Stimulated activated CD8-positive, alpha-beta memory T cell treated with anti-CD3 and anti-CD28 coated beads, Interleukin-12 subunit alpha, Interleukin-12 subunit beta, amount 100 ng/mL, for 24 hours (primary cell): Measurements from ENCODE around the gene RBBP4.

Experiments
- DNase-seq: peaks from one replicate; pipeline ENCODE4 v3.0.0-alpha.2; 2020; ENCODE audit errors: extremely low read depth

The RBBP4 gene

GRCh38 chr1:32719681-32720275 is 68.8 kb downstream of the RBBP4 start:
- DNase-seq, result no peak

DNA sequence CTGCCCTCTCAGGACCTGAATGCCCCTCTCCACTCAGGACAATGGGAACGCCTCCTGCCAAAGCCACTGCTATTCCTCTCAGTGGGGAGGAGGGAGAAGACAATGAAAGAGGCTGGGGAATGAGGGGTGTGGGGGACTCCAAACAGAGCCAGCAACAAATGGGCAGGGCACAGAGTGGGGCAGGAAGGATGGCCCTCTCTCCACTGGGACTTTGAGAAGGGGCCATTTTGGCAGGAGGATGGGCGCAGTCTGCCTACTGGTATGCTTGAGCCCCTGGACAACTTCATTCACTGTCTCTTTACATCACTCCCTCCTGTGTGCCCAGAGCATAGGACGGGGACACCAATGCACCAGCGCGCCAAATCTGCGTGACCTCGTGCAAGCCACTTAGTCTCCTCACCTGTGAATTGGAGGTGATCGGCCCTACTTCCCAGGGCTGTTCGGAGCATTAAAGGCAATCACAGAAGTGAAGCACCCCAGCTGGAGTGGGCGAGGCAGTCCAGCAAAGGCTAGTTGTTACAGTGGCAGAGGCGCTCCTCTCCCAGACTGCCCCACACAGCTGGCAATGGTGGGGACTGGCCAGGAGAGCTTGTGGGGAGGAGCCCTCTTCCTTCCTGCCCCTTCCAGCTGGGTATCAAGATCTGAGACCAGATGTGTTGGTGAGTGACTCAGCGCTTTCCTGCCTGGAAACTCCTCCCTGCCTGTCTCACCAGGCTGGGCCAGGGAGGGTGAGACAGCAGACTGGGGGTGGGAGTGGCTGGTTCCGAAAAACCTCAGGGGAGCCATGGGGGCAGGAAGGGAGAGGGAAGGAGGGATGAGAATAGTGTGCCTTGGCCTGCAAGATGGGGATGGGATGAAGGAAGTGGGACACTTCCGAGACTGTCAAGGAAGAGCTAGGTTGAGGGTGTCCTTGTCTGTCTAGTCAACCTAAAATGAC is 73.9 kb downstream of the RBBP4 start:
- no peak for DNase-seq

- DNase-seq, result no peak
Measured at GRCh38 chr1:32725615-32725982, 74.6 kb downstream of the RBBP4 start.

- no peak for DNase-seq
Measured at GRCh38 chr1:32727876-32728275, 76.9 kb downstream of the RBBP4 start.

- no peak for DNase-seq
Measured at GRCh38 chr1:32728413-32729077, 77.5 kb downstream of the RBBP4 start.

DNA sequence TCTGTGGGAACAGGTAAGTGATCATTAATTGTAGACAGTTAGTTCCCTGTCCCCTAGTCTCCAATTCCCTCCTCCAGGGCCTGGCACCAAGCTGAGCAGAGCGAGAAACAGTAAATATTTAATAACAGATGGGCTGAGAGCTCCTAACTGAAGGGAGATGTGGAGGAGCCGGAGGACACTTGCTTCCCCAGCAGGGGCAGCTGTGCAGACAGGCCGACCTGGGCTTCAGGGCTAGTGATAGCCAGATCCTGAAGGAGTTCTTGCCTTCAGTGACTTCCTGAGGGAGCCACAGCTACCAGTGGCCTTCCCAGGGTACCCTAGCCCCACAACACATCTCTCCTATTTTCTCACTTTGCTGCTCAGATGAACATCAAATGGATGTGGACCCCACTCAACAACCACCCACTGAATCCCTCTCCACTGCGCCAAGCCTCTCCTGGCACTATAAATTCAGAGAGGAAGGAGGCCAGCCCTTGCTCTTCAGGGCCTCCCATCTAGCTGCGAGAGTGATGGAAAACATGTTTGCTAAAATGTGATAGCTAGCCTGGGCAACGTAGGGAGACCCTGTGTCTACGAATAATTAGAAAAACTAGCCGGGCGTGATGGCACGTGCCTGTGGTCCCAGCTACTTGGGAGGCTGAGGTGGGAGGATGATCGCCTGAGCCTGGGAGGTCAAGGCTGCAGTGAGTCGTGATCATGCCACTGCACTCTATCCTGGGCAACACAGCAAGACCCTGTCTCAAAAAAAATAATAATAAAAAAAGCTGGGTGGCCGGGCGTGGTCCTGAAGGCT is 78.4 kb downstream of the RBBP4 start:
- DNase-seq, result no peak

- DNase-seq, result no peak
Measured at GRCh38 chr1:32733582-32734321, 82.7 kb downstream of the RBBP4 start.
